Thoracic aorta (tissue), 2 donors: ENCODE measurements around the gene MIA2. TPM values are rescaled to one million over a fixed set of nuclear protein-coding genes. Genes with fewer than 3 reads are reported as not detected.

ENCODE experiments used
- ATAC-seq: fragments of 150-250 bp; one replicate; pipeline ENCODE4 v1.8.0; 2017; ENCODE audit warnings: low read depth; ENCODE audit not compliant: insufficient number of reproducible peaks, low FRiP score
- DNase-seq: peaks from one replicate; pipeline ENCODE4 v3.0.0-alpha.2; 2020; ENCODE audit warnings: low spot score
- H3K27ac ChIP-seq, 2 donors: fragments of 200-600 bp; sonication (generic); 1 replicate in 1 of 2; 2 replicates in 1 of 2; pipeline ENCODE4 v1.5.1; 2016; ENCODE audit warnings: mild to moderate bottlenecking in 2 of 2, moderate library complexity in 2 of 2
- H3K27me3 ChIP-seq: fragments of 200-600 bp; sonication (generic); replicated peaks from 2 replicates; pipeline ENCODE4 v1.6.0; 2016; ENCODE audit warnings: mild to moderate bottlenecking; ENCODE audit not compliant: insufficient read depth
- H3K36me3 ChIP-seq: fragments of 200-600 bp; sonication (generic); one replicate; pipeline ENCODE4 v1.5.1; 2016
- H3K4me1 ChIP-seq, 2 donors: fragments of 200-600 bp; sonication (generic); 1 replicate in 1 of 2; 2 replicates in 1 of 2; pipeline versions ENCODE4 v1.5.1 to v1.6.0; 2016; ENCODE audit warnings: low read depth in 2 of 2, mild to moderate bottlenecking in 1 of 2; ENCODE audit not compliant: control insufficient read depth in 1 of 2
- H3K4me3 ChIP-seq: fragments of 200-600 bp; sonication (generic); 2 replicates; pipeline ENCODE4 v1.5.1; 2016; ENCODE audit warnings: mild to moderate bottlenecking
- H3K9me3 ChIP-seq: fragments of 200-600 bp; sonication (generic); 2 replicates; pipeline ENCODE4 v1.5.1; 2016
- CTCF ChIP-seq: fragments of 200-600 bp; sonication (generic); IDR thresholded peaks from one replicate; pipeline ENCODE4 v1.5.1; 2019; ENCODE audit warnings: antibody characterized with exemption
- total RNA-seq, 2 donors: library from RNA; depleted of rRNA; stranded (reverse); fragments of >200 nt; gene quantifications; one replicate each; pipeline versions ENCODE4 v1.1.0 to v1.2.3, GENCODE V29; 2016

The MIA2 gene
- total RNA-seq, 2 donors from 2014 or later, result 19.0 to 28.2 TPM

DNA sequence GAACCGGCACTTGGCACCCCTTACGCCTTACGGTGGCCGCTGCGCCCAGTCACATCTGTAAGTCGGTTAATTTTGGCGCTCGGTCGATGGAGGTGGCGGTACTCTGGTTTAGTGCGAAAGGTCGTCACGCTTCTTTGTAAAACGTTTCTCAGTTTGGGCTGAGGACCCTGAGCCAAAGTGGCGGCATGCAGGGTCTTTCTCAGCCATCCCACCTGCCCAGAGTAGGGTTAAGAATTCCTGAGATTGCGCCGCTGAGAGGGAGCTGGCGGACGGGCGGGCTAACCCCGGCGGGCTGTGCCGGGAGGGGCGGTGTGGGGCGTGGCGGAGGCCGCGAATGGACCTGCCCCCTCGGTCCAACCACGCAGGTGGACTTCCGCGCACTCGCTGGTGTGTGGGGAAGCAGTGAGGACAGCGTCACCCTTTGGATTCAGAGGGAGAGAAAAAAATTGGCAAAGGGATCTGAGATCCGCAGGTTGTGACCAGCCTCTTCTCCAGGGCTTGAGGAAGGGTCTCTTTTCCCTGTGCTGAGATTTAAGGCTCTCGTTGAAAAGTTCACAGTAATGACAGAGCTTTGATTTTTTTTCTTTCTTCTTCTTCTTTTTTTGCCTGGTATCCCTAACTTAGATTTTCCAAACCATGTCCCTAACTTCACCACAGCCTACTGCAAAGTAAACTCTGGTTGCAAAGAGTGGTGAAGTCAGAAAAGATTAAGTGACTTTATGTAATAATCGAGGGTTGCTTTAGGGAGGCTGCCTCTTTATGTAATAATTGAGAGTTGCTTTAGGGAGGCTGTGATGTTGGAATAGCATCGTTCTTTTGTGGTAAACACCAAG is 199.1 kb downstream of the MIA2 start:
- Histone ChIP-seq H3K4me3 (peak overlapping the region; percentile 92), H3K27ac (peak overlapping the region; percentile 76 to 99), H3K27me3 (no peaks in the 10 kb centered on the region), H3K9me3 (no peaks in the 10 kb centered on the region), H3K36me3 (no peaks in the 10 kb centered on the region), H3K4me1 (peaks cover 26 to 36% of the 10 kb centered on the region in 2 donors)
- ATAC-seq (peak; percentile 81), DNase-seq (peak; percentile 50)
- no peak for TF ChIP-seq CTCF

DNA sequence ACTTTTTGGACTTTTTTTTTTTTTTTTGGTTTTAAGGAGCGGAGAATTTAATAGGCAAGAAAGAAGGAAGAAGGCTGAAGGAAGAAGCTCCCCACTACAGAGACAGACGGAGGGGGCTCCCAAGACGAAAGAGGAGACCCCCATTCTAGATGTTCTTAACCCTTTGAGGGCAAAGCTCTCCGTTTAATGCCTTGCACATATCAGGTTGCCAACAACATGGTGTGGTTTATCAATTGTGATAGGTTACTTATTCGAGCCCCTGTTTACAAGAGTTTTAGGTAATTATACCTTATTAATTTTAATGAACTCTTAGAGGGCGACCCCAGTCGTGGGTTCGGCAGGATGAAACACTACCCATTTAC is 199.7 kb downstream of the MIA2 start:
- Histone ChIP-seq H3K4me1 (peaks cover 23 to 32% of the 10 kb centered on the region in 2 donors), H3K4me3 (peak overlapping the region; percentile 92), H3K27ac (peak overlapping the region; percentile 76 to 99), H3K9me3 (no peaks in the 10 kb centered on the region), H3K36me3 (no peaks in the 10 kb centered on the region), H3K27me3 (no peaks in the 10 kb centered on the region)
- no peak for DNase-seq
- no peak for TF ChIP-seq CTCF
- no peak for ATAC-seq

- Histone ChIP-seq H3K4me3 (no peak overlapping the region), H3K27ac (no peak overlapping the region), H3K9me3 (no peaks in the 10 kb centered on the region), H3K27me3 (no peaks in the 10 kb centered on the region), H3K4me1 (peaks cover 13 to 23% of the 10 kb centered on the region in 2 donors), H3K36me3 (no peaks in the 10 kb centered on the region)
- no peak for ATAC-seq
- no peak for TF ChIP-seq CTCF
- no peak for DNase-seq
These were observed 200.7 kb downstream of the MIA2 start for GRCh38 chr14:39434401-39434800.

DNA sequence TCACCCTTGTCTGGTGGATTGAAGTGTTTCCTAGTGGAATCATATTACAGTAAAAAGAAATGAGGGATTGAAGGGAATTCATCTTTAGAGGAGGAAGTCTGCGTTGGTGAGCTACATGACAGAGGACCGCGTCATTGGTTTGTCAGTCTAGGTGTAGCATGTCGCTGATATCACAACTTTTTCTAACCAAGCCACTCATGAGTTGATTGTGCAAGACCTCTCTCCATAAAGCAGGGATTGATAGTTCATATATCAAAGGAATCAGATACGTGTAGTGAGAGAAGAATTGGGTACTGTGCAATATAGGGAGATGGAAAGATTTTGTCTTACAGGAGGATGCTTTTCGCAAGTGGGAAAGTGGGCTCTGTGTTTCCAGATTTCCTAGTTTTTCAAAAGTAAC is 201.5 kb downstream of the MIA2 start:
- TF ChIP-seq CTCF, result no peak

More for the DNA sequence above, 201.5 kb downstream of the MIA2 start:
- no peak for ATAC-seq
- H3K27ac ChIP-seq, result no peak overlapping the region
- H3K4me3 ChIP-seq, result no peak overlapping the region
- no peaks in the 10 kb centered on the region for H3K36me3 ChIP-seq
- DNase-seq, result no peak
- peaks cover 5 to 14% of the 10 kb centered on the region in 2 donors for H3K4me1 ChIP-seq
- no peaks in the 10 kb centered on the region for H3K9me3 ChIP-seq
- no peaks in the 10 kb centered on the region for H3K27me3 ChIP-seq

Other genes starting within 250 kb of the MIA2 start
- gene SEC23A, start 130.7 kb upstream of the MIA2 start, total RNA-seq, result 100 to 1,000 TPM; 184 to 186 TPM
- 1 to 10 TPM; 7.6 to 9.5 TPM for gene GEMIN2, start 119.6 kb upstream of the MIA2 start, total RNA-seq
- gene TRAPPC6B, start 63.6 kb upstream of the MIA2 start, total RNA-seq, result 10 to 100 TPM; 22.8 to 23.2 TPM
- 10 to 100 TPM; 33.0 to 61.0 TPM for gene PNN, start 58.7 kb upstream of the MIA2 start, total RNA-seq
- 10 to 100 TPM; 23.0 to 26.2 TPM for gene FBXO33, start 198.5 kb downstream of the MIA2 start, total RNA-seq